GM23248 (cell line): ENCODE results near the gene ZEB1. TPM values are rescaled to one million over a fixed set of nuclear protein-coding genes. Genes with fewer than 3 reads are reported as not detected.
"Not testable (repeated sequence)": the region's sequence is repeated elsewhere in the genome, so short reads cannot be mapped to it uniquely, and the experiment has no call there.

ENCODE experiments used
- DNase-seq: peaks from one replicate; pipeline ENCODE4 v3.0.0-alpha.2; 2015
- H2AFZ ChIP-seq: fragments of 200-600 bp; sonication (generic); 2 replicates; pipeline ENCODE4 v1.6.1; 2016; ENCODE audit warnings: antibody characterized with exemption
- H3F3A ChIP-seq: fragments of 200-600 bp; sonication (generic); 2 replicates; pipeline ENCODE4 v1.6.1; 2016; ENCODE audit warnings: mild to moderate bottlenecking, antibody characterized with exemption, mixed run types; ENCODE audit not compliant: insufficient read depth
- H3K27ac ChIP-seq: fragments of 200-600 bp; sonication (generic); 2 replicates; pipeline ENCODE4 v1.5.1; 2016; ENCODE audit warnings: mild to moderate bottlenecking
- H3K27me3 ChIP-seq: fragments of 200-600 bp; sonication (generic); replicated peaks from 2 replicates; pipeline ENCODE4 v1.6.1; 2016; ENCODE audit warnings: mild to moderate bottlenecking; ENCODE audit not compliant: insufficient read depth
- H3K36me3 ChIP-seq: fragments of 200-600 bp; sonication (generic); 2 replicates; pipeline ENCODE4 v1.6.1; 2016; ENCODE audit warnings: low read depth, mild to moderate bottlenecking
- H3K4me1 ChIP-seq: fragments of 200-600 bp; sonication (generic); 2 replicates; pipeline ENCODE4 v1.6.1; 2016; ENCODE audit warnings: mild to moderate bottlenecking; ENCODE audit not compliant: insufficient read depth
- H3K4me2 ChIP-seq: fragments of 200-600 bp; sonication (generic); one replicate; pipeline ENCODE4 v1.6.1; 2016; ENCODE audit warnings: mild to moderate bottlenecking; ENCODE audit not compliant: unreplicated experiment
- H3K4me3 ChIP-seq: fragments of 200-600 bp; sonication (generic); 2 replicates; pipeline ENCODE4 v1.5.1; 2016; ENCODE audit warnings: mild to moderate bottlenecking
- H3K79me2 ChIP-seq: fragments of 200-600 bp; sonication (generic); 2 replicates; pipeline ENCODE4 v1.6.1; 2016; ENCODE audit warnings: mild to moderate bottlenecking; ENCODE audit not compliant: insufficient read depth
- H3K9ac ChIP-seq: fragments of 200-600 bp; sonication (generic); 2 replicates; pipeline ENCODE4 v1.6.1; 2016; ENCODE audit warnings: mild to moderate bottlenecking
- H3K9me2 ChIP-seq: fragments of 200-600 bp; sonication (generic); 2 replicates; pipeline ENCODE4 v1.6.1; 2016; ENCODE audit warnings: mixed run types, mild to moderate bottlenecking, moderate library complexity; ENCODE audit not compliant: insufficient read depth
- H3K9me3 ChIP-seq: fragments of 200-600 bp; sonication (generic); one replicate; pipeline ENCODE4 v1.6.1; 2017; ENCODE audit warnings: low read depth
- H4K20me1 ChIP-seq: fragments of 200-600 bp; sonication (generic); 2 replicates; pipeline ENCODE4 v1.6.0; 2016; ENCODE audit not compliant: insufficient read depth
- EZH2 ChIP-seq: fragments of 200-600 bp; sonication (generic); IDR thresholded peaks from 2 replicates; pipeline ENCODE4 v1.6.1; 2018; ENCODE audit warnings: antibody characterized with exemption, mild to moderate bottlenecking; ENCODE audit not compliant: insufficient read depth, poor library complexity, severe bottlenecking
- EZH2phosphoT487 ChIP-seq: fragments of 200-600 bp; sonication (generic); IDR thresholded peaks from 2 replicates; pipeline ENCODE4 v1.6.1; 2018; ENCODE audit warnings: antibody characterized with exemption, moderate library complexity, mild to moderate bottlenecking, low read depth; ENCODE audit not compliant: insufficient read depth
- WGBS, 2 experiments: methylation state at CpG; one replicate each; pipeline ENCODE4 v1.1.6; 2015 to 2017; ENCODE audit warnings: low lambda C conversion rate in 2 of 2, low coverage in 1 of 2; ENCODE audit errors: missing lambda C conversion rate in 2 of 2; 5-methylcytosine and 5-hydroxymethylcytosine counted together
- in situ Hi-C: fragments of 300-500 bp; cut with MboI; formaldehyde crosslinking; loops from 2 replicates; pipeline ENCODE4 v1.15.0; 2020
- polyA plus RNA-seq: library from polyadenylated mRNA; unstranded; fragments of >200 nt; fragmentation: Nextera tagmentation; extraction: Ambion mirVana; gene quantifications from 2 replicates; pipeline ENCODE4 v1.2.1, GENCODE V29; 2016
- total RNA-seq: library from RNA; depleted of rRNA; stranded (reverse); fragments of >200 nt; shearing (Covaris generic); gene quantifications from 2 replicates; pipeline ENCODE4 v1.2.3, GENCODE V29; 2014

Gene ZEB1
- total and polyA plus RNA-seq, 2 experiments from 2014 or later, result 62.0 to 69.8 TPM

GRCh38 chr10:31424473-31424872, 105.5 kb downstream of the ZEB1 start:
- Histone ChIP-seq H2AFZ (no peak overlapping the region), H3K4me1 (peaks cover 58% of the 10 kb centered on the region), H3K27me3 (no peaks in the 10 kb centered on the region), H3K79me2 (peaks cover 97% of the 10 kb centered on the region), H3K9me3 (no peaks in the 10 kb centered on the region), H4K20me1 (no peaks in the 10 kb centered on the region), H3K27ac (no peak overlapping the region), H3K9ac (no peak overlapping the region), H3K4me2 (peak overlapping the region; percentile 26), H3K36me3 (no peaks in the 10 kb centered on the region; the same call in 1 of the 2 replicates), H3K4me3 (no peak overlapping the region), H3F3A (peaks cover 78% of the 10 kb centered on the region), H3K9me2 (no peaks in the 10 kb centered on the region)
- no peak for DNase-seq
- TF ChIP-seq EZH2phosphoT487, result no peak
- TF ChIP-seq EZH2, result no peak
- 68 to 74% methylated on average over 1 of the region's 1 CpG for WGBS, 2 experiments
- in situ Hi-C loops, result no loop called here

GRCh38 chr10:31426401-31426800, 107.4 kb downstream of the ZEB1 start:
- in situ Hi-C loops, result no loop called here
- Histone ChIP-seq H3K9ac (no peak overlapping the region), H3F3A (peaks cover 59% of the 10 kb centered on the region), H3K4me1 (peaks cover 39% of the 10 kb centered on the region), H3K27me3 (no peaks in the 10 kb centered on the region), H3K79me2 (peaks cover 100% of the 10 kb centered on the region), H3K27ac (peak overlapping the region; percentile 40), H4K20me1 (no peaks in the 10 kb centered on the region), H3K4me2 (peak overlapping the region; percentile 26), H3K9me3 (no peaks in the 10 kb centered on the region), H3K4me3 (peak overlapping the region; percentile 18), H2AFZ (no peak overlapping the region), H3K36me3 (no peaks in the 10 kb centered on the region; the same call in 1 of the 2 replicates), H3K9me2 (no peaks in the 10 kb centered on the region)
- TF ChIP-seq EZH2phosphoT487 (no peak), EZH2 (no peak)
- peak; percentile 79 for DNase-seq
- WGBS, 2 experiments, result 46 to 51% methylated on average over 3 of the region's 3 CpGs

- in situ Hi-C loops, H4K20me1 ChIP-seq, H3K9me3 ChIP-seq, DNase-seq, H3K27me3 ChIP-seq, H3K4me3 ChIP-seq, H3K9me2 ChIP-seq, H3K9ac ChIP-seq, H3K4me2 ChIP-seq, H2AFZ ChIP-seq, H3K27ac ChIP-seq, H3K36me3 ChIP-seq: not testable (repeated sequence)
- WGBS, 2 experiments, result 95 to 100% methylated on average over 8 to 10 of the region's 10 CpGs
- H3K79me2 ChIP-seq, result peaks cover 100% of the 10 kb centered on the region
- H3F3A ChIP-seq, result peaks cover 51% of the 10 kb centered on the region
- peaks cover 33% of the 10 kb centered on the region for H3K4me1 ChIP-seq
These were observed 108.3 kb downstream of the ZEB1 start for GRCh38 chr10:31427334-31427733.

GRCh38 chr10:31428499-31428898, 109.5 kb downstream of the ZEB1 start:
- H4K20me1 ChIP-seq, in situ Hi-C loops: not testable (repeated sequence)

GRCh38 chr10:31431021-31431420, 112.0 kb downstream of the ZEB1 start:
- Histone ChIP-seq H3K9me2 (no peaks in the 10 kb centered on the region), H3K4me1 (peaks cover 14% of the 10 kb centered on the region), H3K27ac (no peak overlapping the region), H3K4me2 (no peak overlapping the region), H3F3A (peaks cover 23% of the 10 kb centered on the region), H3K79me2 (peaks cover 100% of the 10 kb centered on the region), H3K9me3 (no peaks in the 10 kb centered on the region), H3K36me3 (no peaks in the 10 kb centered on the region), H3K9ac (no peak overlapping the region), H4K20me1 (no peaks in the 10 kb centered on the region), H3K4me3 (no peak overlapping the region), H3K27me3 (no peaks in the 10 kb centered on the region), H2AFZ (no peak overlapping the region)
- no peak for DNase-seq
- TF ChIP-seq EZH2 (no peak), EZH2phosphoT487 (no peak)
- in situ Hi-C loops, result no loop called here

More at GRCh38 chr10:31428499-31428898, 109.5 kb downstream of the ZEB1 start:
- not testable (repeated sequence) for H3K9ac ChIP-seq, H3K27me3 ChIP-seq, H3K36me3 ChIP-seq, H2AFZ ChIP-seq, H3K9me3 ChIP-seq, H3K4me3 ChIP-seq, H3K27ac ChIP-seq, DNase-seq, H3K4me2 ChIP-seq, H3K9me2 ChIP-seq
- peaks cover 47% of the 10 kb centered on the region for H3F3A ChIP-seq
- H3K4me1 ChIP-seq, result peaks cover 33% of the 10 kb centered on the region
- H3K79me2 ChIP-seq, result peaks cover 100% of the 10 kb centered on the region
